ENCODE results near the gene GATM.
"Not testable (repeated sequence)": the region's sequence is repeated elsewhere in the genome, so short reads cannot be mapped to it uniquely, and the experiment has no call there.

Gene GATM

DNA sequence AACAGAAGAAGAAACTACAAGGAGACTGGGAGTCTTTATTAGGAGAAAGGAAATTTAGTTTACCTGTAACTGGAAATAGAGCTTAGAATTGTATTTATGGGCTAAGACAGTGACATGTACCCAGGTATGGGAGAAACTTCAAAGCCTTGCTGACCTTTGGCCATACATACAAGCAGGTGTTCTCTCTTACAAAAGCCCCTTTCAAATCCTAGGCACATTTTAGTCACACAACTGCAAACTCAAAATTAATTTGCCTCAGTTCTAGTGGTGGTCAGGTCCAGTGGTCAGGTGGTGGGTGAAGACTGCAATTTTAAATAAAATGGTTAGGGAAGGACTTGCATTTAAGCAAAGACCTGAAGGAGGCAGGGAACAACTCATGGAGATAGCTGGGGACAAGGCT lies 30.4 kb downstream of the GATM start:
- no peak for DNase-seq

DNA sequence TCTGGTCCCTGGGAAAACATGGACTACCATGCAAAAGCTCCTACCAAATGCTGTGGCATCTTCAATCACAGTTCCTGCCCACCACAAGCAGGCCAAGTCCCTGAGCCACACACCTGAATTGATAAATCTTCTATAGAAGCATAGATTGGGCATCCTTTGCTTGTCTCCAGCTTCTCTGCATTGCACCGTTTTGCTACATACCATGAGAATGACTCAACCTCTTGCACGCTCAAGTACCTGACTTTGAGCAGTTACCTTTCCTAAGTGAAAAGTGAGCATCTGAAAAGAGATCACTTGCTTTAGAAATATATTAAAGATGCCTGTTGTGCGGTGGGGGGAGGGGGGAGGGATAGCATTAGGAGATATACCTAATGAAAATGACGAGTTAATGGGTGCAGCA lies 31.3 kb downstream of the GATM start:
- DNase-seq: no peak

GRCh38 chr15:45346381-45346780 lies 32.0 kb downstream of the GATM start:
- DNase-seq: no peak

GRCh38 chr15:45343258-45343860 lies 35.0 kb downstream of the GATM start:
- DNase-seq: no peak

- DNase-seq: no peak
Measured at GRCh38 chr15:45341790-45342189, 36.6 kb downstream of the GATM start.

GRCh38 chr15:45340429-45340828 lies 37.9 kb downstream of the GATM start:
- DNase-seq: no peak

GRCh38 chr15:45338417-45338816 lies 39.9 kb downstream of the GATM start:
- no peak for DNase-seq

DNA sequence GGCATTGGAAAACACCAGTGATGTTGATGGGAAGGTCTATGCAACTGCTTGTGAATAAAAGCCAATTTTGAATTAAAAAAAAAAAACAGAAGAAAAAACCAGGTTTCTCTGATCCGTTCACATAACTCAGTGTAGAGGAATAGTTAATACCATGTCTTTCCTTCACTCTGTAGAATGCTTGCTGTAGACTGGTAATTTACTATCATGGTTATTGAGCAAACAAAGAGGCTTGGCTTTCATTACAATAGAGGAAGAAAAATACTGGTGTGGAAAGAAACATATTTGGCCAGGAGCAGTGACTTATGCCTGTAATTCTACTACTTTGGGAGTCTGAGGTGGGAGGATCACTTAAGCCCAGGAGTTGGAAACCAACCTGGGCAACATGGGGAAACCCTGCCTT lies 41.1 kb downstream of the GATM start:
- DNase-seq: no peak

DNA sequence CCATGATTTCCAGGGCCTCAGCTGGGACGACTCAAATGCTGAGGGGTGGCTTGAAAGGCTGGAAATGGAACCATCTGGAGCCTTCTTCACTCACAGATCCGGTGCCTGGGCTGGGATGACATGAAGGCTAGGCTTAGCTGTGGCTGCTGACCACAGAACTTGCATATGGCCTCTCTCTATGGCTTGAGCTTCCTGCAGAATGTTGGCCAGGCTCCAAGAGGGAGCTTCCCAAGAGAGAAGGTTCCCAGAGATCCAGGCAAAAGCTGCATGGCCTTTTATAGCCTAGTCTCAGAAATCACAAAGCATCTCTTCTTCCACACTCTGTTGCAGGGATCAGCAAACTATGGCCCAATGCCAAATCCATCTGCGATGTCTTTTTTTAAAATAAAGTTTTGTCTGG lies 44.8 kb downstream of the GATM start:
- no peak for DNase-seq

DNA sequence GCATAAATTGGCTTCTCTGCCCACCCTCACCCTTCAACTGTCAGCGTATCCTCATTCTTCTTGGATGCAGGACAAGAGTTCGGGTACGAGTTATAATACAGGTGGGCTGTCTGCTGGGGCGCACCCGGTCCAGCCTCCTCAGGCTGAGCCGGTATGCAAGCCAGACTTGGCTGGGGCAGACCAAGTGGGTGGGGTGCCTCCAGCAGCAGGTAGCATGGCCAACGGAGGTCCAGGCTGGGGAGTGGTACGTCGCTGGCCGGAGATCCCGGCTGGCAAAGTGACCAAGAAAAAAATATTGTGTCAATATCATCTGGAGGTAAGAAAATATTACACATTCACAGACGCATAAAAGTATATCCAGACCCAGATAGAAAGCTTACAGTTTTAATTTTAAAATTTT lies 45.6 kb downstream of the GATM start:
- no peak for DNase-seq

- no peak for DNase-seq
Measured at GRCh38 chr15:45331972-45332371, 46.4 kb downstream of the GATM start.

GRCh38 chr15:45328663-45329062 lies 49.7 kb downstream of the GATM start:
- no peak for DNase-seq

DNA sequence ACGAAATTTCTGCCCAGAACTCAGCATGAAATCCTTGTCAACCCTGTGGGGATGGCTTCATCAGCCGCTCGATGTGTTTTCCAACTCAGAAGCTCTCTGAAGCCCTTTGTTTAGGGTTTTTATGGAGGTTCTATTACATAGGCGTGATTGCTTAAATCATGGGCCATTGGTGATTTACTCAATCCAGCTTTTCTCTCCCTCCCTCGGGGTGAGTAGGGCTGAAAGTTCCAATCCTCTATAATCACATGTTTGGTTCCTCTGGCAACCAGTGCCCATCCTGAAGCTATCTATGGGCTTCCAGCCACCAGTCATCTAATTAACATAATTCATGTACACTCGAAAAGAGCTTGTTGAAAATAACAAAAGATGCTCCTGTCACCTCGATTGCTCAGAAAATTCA lies 51.6 kb downstream of the GATM start:
- DNase-seq: no peak

DNA sequence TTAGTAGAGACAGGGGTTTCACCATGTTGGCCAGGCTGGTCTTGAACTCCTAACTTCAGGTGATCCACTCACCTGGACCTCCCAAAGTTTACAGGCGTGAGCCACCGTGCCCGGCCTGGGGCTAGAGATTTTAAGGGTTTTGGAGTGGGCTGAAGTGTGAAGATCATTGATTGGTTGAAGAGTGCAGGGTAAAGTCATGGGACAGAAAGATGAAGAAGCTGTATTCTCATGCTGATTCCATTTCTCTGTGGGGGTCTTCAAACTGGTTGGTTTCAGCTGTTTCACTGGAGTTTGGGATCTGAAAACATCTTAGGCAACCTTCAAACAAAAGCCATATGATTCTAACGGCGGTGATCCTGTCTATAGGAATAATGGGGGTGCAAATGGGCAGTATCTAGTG lies 52.1 kb downstream of the GATM start:
- no peak for DNase-seq

GRCh38 chr15:45320581-45321205 lies 57.7 kb downstream of the GATM start:
- DNase-seq: no peak

DNA sequence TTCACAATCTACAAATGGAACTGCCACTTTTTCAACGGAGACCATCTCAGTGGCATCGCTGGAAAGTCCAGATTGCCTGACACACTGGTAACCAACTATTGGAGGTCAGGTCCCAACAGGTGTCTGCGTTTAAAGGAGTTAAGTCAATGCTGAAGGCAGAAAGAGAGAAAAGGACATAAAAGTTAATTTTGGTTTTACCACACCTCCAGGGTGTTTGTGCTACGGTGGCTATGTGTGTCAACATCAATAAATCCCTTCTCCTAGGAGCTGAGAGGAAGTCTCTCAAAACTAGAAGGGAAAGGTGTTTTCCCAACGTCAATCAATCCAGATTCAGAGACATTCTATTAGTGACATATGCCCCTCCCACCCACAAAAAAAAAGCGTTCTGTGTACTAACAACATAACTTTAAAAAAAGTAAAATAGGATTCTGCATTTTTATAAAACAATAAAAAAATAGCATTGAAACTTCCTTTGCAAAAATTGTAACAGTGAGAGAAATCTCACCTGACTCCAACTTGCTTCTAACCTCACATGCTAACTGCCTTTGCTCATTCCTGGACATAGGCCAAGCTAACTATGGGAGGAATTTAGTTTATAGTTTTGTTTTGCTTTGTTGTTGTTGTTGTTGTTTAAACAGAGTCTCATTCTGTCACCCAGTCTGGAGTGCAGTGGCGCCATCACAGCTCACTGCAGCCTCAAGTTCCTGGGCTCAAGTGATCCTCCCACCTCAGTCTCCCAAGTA lies 58.7 kb downstream of the GATM start:
- no peak for DNase-seq

DNA sequence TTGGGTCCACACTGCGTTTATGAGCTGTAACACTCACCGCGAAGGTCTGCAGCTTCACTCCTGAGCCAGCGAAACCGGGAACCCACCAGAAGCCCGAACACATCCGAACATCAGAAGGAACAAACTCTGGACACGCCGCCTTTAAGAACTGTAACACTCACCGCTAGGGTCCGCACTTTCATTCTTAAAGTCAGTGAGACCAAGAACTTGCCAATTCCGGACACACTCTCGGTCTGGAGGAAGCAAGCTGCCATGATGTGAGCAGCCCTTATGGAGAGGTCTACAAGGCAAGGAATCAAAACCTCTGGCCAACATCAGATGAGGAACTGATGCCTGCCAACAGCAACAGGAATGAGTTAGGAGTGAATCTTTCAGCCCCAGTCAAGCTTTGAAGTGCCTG lies 63.4 kb downstream of the GATM start:
- DNase-seq: no peak

DNA sequence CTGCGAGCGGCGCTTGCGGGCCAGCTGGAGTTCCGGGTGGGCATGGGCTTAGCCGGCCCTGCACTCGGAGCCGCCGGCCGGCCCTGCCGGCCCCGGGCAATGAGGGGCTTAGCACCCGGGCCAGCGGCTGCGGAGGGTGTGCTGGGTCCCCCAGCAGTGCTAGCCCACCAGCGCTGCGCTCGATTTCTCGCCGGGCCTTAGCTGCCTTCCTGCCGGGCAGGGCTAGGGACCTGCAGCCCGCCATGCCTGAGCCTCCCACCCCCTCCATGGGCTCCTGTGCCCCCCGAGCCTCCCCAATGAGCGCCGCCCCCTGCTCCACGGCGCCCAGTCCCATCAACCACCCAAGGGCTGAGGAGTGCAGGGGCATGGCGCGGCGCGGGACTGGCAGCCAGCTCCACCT lies 64.2 kb downstream of the GATM start:
- not testable (repeated sequence) for DNase-seq

Measured in CD4-positive, alpha-beta T cell treated with Interleukin-6 for 4 hours (primary cell).